ENCODE results near the gene RHBDD2. TPM values are rescaled to one million over a fixed set of nuclear protein-coding genes. Genes with fewer than 3 reads are reported as not detected.

The RHBDD2 gene
- total and polyA plus RNA-seq, 2 donors (not counting 1 experiment from before 2014, with no cell fraction given) = 16.7 to 24.5 TPM

DNA sequence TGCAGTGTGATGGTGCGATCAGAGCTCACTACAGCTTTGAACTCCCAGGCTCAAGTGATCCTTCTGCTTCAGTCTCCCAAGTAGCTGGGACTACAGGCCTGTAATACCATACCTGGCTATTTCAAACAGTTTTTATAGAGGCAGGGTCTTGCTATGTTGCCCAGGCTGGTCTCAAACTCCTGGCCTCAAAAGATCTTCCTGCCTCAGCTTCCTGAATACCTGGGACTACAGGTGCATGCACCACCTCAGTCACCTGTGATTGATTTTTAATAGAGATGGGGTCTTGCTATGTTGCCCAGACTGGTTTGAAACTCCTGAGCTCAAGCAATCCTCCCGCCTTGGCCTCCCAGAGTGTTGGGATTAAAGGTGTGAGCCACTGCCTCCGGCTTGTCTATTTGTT is 38.8 kb upstream of the RHBDD2 start:
- no peak overlapping the region for H2AFZ ChIP-seq (ENCODE audit: low read length)
- no peaks in the 10 kb centered on the region for H3K36me3 ChIP-seq (ENCODE audit: control insufficient read depth, insufficient read depth, low read length)
- DNase-seq (ENCODE audit: low read depth in 2 of 2) = no peak

GRCh38 chr7:75842836-75843446 is 35.9 kb upstream of the RHBDD2 start:
- H2AFZ ChIP-seq (ENCODE audit: low read length) = no peak overlapping the region
- DNase-seq (ENCODE audit: low read depth in 2 of 2) = peak; percentile 91 to 94
- peak overlapping the region in 1 of 4 experiments; percentile 8 for H3K4me3 ChIP-seq (replicated peaks in 1 of 4; ENCODE audit: control extremely low read depth in 1 of 4, insufficient read depth in 1 of 4, low read depth in 3 of 4, low read length in 4 of 4)
- no peaks in the 10 kb centered on the region for H3K27me3 ChIP-seq (ENCODE audit: control insufficient read depth, insufficient read depth, low read length)
- H3K9ac ChIP-seq (ENCODE audit: insufficient read depth, low read length) = no peak overlapping the region
- peaks cover 10% of the 10 kb centered on the region for H3K4me1 ChIP-seq (ENCODE audit: control insufficient read depth, extremely low read depth, insufficient read depth, low read length)
- no peaks in the 10 kb centered on the region for H3K36me3 ChIP-seq (ENCODE audit: control insufficient read depth, insufficient read depth, low read length)
- peak overlapping the region; percentile 38 for H3K27ac ChIP-seq (ENCODE audit: insufficient read depth, low read length)
- H4K20me1 ChIP-seq (ENCODE audit: control insufficient read depth, extremely low read depth, insufficient read depth, low read length) = no peaks in the 10 kb centered on the region
- TF ChIP-seq EZH2 (IDR thresholded peaks at IDR 0.05; ENCODE audit: low read length, missing control alignments) (no peak), CTCF (conservative IDR thresholded peaks at IDR 0.05 in 1 of 2, IDR thresholded peaks at IDR 0.05 in 1 of 2; ENCODE audit: low read depth in 1 of 2, low read length in 2 of 2) (no peak)
- H3K4me2 ChIP-seq (ENCODE audit: extremely low read depth, insufficient read depth, low read length) = peak overlapping the region; percentile 34
- no peaks in the 10 kb centered on the region for H3K79me2 ChIP-seq (ENCODE audit: control insufficient read depth, insufficient read depth, low read length)
- no peaks in the 10 kb centered on the region for H3K9me3 ChIP-seq (ENCODE audit: control insufficient read depth, insufficient read depth, low read depth, low read length)

More for the DNA sequence above, 38.8 kb upstream of the RHBDD2 start:
- Histone ChIP-seq H3K79me2 (ENCODE audit: control insufficient read depth, insufficient read depth, low read length) (no peaks in the 10 kb centered on the region), H3K4me3 (replicated peaks in 1 of 4; ENCODE audit: control extremely low read depth in 1 of 4, insufficient read depth in 1 of 4, low read depth in 3 of 4, low read length in 4 of 4) (no peak overlapping the region), H4K20me1 (ENCODE audit: control insufficient read depth, extremely low read depth, insufficient read depth, low read length) (no peaks in the 10 kb centered on the region), H3K9me3 (ENCODE audit: control insufficient read depth, insufficient read depth, low read depth, low read length) (no peaks in the 10 kb centered on the region), H3K4me1 (ENCODE audit: control insufficient read depth, extremely low read depth, insufficient read depth, low read length) (peaks cover 10% of the 10 kb centered on the region), H3K27ac (ENCODE audit: insufficient read depth, low read length) (no peak overlapping the region), H3K27me3 (ENCODE audit: control insufficient read depth, insufficient read depth, low read length) (no peaks in the 10 kb centered on the region), H3K4me2 (ENCODE audit: extremely low read depth, insufficient read depth, low read length) (no peak overlapping the region), H3K9ac (ENCODE audit: insufficient read depth, low read length) (no peak overlapping the region)
- TF ChIP-seq CTCF (conservative IDR thresholded peaks at IDR 0.05 in 1 of 2, IDR thresholded peaks at IDR 0.05 in 1 of 2; ENCODE audit: low read depth in 1 of 2, low read length in 2 of 2) (no peak), EZH2 (IDR thresholded peaks at IDR 0.05; ENCODE audit: low read length, missing control alignments) (no peak)

- H3K4me2 ChIP-seq (ENCODE audit: extremely low read depth, insufficient read depth, low read length) = no peak overlapping the region
- H2AFZ ChIP-seq (ENCODE audit: low read length) = no peak overlapping the region
- no peaks in the 10 kb centered on the region for H3K79me2 ChIP-seq (ENCODE audit: control insufficient read depth, insufficient read depth, low read length)
- H3K4me1 ChIP-seq (ENCODE audit: control insufficient read depth, extremely low read depth, insufficient read depth, low read length) = peaks cover 10% of the 10 kb centered on the region
- no peaks in the 10 kb centered on the region for H3K36me3 ChIP-seq (ENCODE audit: control insufficient read depth, insufficient read depth, low read length)
- H4K20me1 ChIP-seq (ENCODE audit: control insufficient read depth, extremely low read depth, insufficient read depth, low read length) = no peaks in the 10 kb centered on the region
- no peak overlapping the region for H3K27ac ChIP-seq (ENCODE audit: insufficient read depth, low read length)
- peak in 1 of 2 donors; percentile 12 for DNase-seq (ENCODE audit: low read depth in 2 of 2)
- no peak for TF ChIP-seq EZH2 (IDR thresholded peaks at IDR 0.05; ENCODE audit: low read length, missing control alignments)
- H3K4me3 ChIP-seq (replicated peaks in 1 of 4; ENCODE audit: control extremely low read depth in 1 of 4, insufficient read depth in 1 of 4, low read depth in 3 of 4, low read length in 4 of 4) = no peak overlapping the region
- H3K27me3 ChIP-seq (ENCODE audit: control insufficient read depth, insufficient read depth, low read length) = no peaks in the 10 kb centered on the region
- H3K9me3 ChIP-seq (ENCODE audit: control insufficient read depth, insufficient read depth, low read depth, low read length) = no peaks in the 10 kb centered on the region
- no peak overlapping the region for H3K9ac ChIP-seq (ENCODE audit: insufficient read depth, low read length)
Observed at GRCh38 chr7:75843613-75844116, 35.2 kb upstream of the RHBDD2 start.

All from fibroblast of lung (primary cell).